Fibroblast of the conjunctiva (primary cell): ENCODE results near the gene UBE2L5.

ENCODE experiments used
- DNase-seq: peaks from one replicate; pipeline ENCODE4 v3.0.0-alpha.2; 2010; ENCODE audit warnings: low read depth

Gene UBE2L5

GRCh38 chr13:30406779-30407416, 15.4 kb upstream of the UBE2L5 start:
- DNase-seq, result no peak

- DNase-seq, result peak; percentile 77
Observed at GRCh38 chr13:30408319-30409101, 13.8 kb upstream of the UBE2L5 start.

GRCh38 chr13:30409886-30410704, 12.2 kb upstream of the UBE2L5 start:
- no peak for DNase-seq

- DNase-seq, result no peak
Observed at GRCh38 chr13:30410705-30411125, 11.6 kb upstream of the UBE2L5 start.

GRCh38 chr13:30412346-30412745, 9.9 kb upstream of the UBE2L5 start:
- no peak for DNase-seq

- no peak for DNase-seq
Observed at GRCh38 chr13:30413842-30414241, 8.5 kb upstream of the UBE2L5 start.

GRCh38 chr13:30415430-30416030, 6.8 kb upstream of the UBE2L5 start:
- DNase-seq, result no peak

GRCh38 chr13:30416471-30416870, 5.8 kb upstream of the UBE2L5 start:
- DNase-seq, result no peak

GRCh38 chr13:30418075-30418716, 4.1 kb upstream of the UBE2L5 start:
- no peak for DNase-seq

- no peak for DNase-seq
Observed at GRCh38 chr13:30418717-30419459, 3.4 kb upstream of the UBE2L5 start.

- peak; percentile 82 for DNase-seq
Observed at GRCh38 chr13:30421093-30422053, 920 bp upstream of the UBE2L5 start.

GRCh38 chr13:30423891-30424290, 1.6 kb downstream of the UBE2L5 start:
- no peak for DNase-seq

- no peak for DNase-seq
Observed at GRCh38 chr13:30429235-30429634, 6.9 kb downstream of the UBE2L5 start.

- peak; percentile 62 for DNase-seq
Observed at GRCh38 chr13:30429721-30430694, 7.7 kb downstream of the UBE2L5 start.

- DNase-seq, result no peak
Observed at GRCh38 chr13:30431269-30431940, 9.1 kb downstream of the UBE2L5 start.

- no peak for DNase-seq
Observed at GRCh38 chr13:30435911-30436451, 13.7 kb downstream of the UBE2L5 start.

GRCh38 chr13:30437177-30437576, 14.9 kb downstream of the UBE2L5 start:
- no peak for DNase-seq

GRCh38 chr13:30438286-30438685, 16.0 kb downstream of the UBE2L5 start:
- no peak for DNase-seq
